Measurements from ENCODE around the gene PDLIM1. TPM values are rescaled to one million over a fixed set of nuclear protein-coding genes. Genes with fewer than 3 reads are reported as not detected.

Gene PDLIM1
- total and polyA plus RNA-seq, 9 of the 15 experiments (the other 6 are each of a cell fraction or from before 2014, with no cell fraction given) = 19.8 to 164 (median 39.1) TPM

DNA sequence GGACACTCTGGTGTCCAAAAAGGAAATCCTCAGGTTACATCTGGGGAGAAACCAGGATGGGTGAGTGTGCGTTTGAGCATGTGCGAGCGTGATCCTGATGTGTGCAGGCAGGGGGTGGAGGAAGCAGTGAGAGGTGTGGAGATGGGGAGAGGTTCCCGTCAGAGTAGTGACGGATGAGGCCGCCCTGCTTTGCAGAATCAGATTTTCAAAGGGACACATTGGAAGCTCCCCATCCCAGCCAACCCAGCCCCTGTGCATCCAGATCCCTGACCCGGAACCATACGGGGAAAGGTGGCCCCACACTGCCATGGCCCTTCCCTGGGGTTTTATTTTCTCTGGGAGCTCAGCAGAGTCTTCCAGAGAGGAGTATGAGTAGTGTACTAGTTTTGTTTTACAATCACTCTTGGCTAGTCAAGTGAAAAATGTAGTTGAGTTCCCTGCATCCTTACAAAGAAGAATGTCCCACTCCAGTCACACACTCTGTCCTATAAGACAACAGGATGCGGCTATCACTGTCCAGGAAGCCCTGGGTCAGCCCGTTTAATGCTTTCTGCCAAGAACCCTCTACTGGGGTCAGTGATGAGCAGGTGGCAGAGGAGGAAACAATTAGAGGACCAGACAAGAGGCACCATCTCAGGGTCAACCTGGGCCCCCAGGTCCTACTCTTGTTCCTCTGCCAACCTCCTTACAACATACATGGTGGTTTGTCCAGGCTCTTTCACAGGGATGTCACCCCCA is 46.8 kb upstream of the PDLIM1 start:
- H3K79me2 ChIP-seq (ENCODE audit: control insufficient read depth, insufficient read depth, low read length) = no peaks in the 10 kb centered on the region
- no peak overlapping the region for H3K4me3 ChIP-seq
- no peaks in the 10 kb centered on the region; a peak in 1 of 5 replicates for H3K27me3 ChIP-seq (ENCODE audit: control insufficient read depth in 2 of 2, insufficient read depth in 2 of 2, low read length in 2 of 2)
- POLR2A ChIA-PET = interaction anchor here (0.6 kb wide), 1 partner anchor 769 kb away, joined by 3 read pairs; no protein-coding TSS in a partner anchor
- no peaks in the 10 kb centered on the region for H4K20me1 ChIP-seq (replicated peaks; ENCODE audit: control insufficient read depth, insufficient read depth, low read length)
- H3K4me1 ChIP-seq (replicated peaks in 1 of 2; ENCODE audit: control insufficient read depth in 2 of 2, insufficient read depth in 2 of 2, low read length in 2 of 2) = peaks cover 5 to 9% of the 10 kb centered on the region in 2 experiments; a peak in 4 of 5 replicates
- no peak overlapping the region for H2AFZ ChIP-seq (ENCODE audit: low read depth, low read length)
- intact Hi-C loops (cut with micrococcal nuclease) = no loop called here
- no peak for TF ChIP-seq FOXP1 (CRISPR knock-in tag; IDR thresholded peaks at IDR 0.05)
- no peak for TF ChIP-seq ZNF217 (CRISPR knock-in tag; IDR thresholded peaks at IDR 0.05)
- TF ChIP-seq ZEB2 (IDR thresholded peaks at IDR 0.05) = no peak
- no peak for TF ChIP-seq NCOA1 (IDR thresholded peaks at IDR 0.05; ENCODE audit: low read depth)
- TF ChIP-seq NFIX (CRISPR knock-in tag; IDR thresholded peaks at IDR 0.05; ENCODE audit: low read depth) = no peak
- no peak for TF ChIP-seq ZNF224 (CRISPR knock-in tag; IDR thresholded peaks at IDR 0.05)
- TF ChIP-seq ZSCAN32 (CRISPR knock-in tag; IDR thresholded peaks at IDR 0.05) = no peak
- H3K27ac ChIP-seq (ENCODE audit: extremely low read depth, low read depth, low read length) = no peak overlapping the region
- H3K9me3 ChIP-seq (replicated peaks; ENCODE audit: control insufficient read depth, insufficient read depth, low read depth, low read length) = no peaks in the 10 kb centered on the region
- no peak overlapping the region for H3K9ac ChIP-seq (ENCODE audit: insufficient read depth in 1 of 2, low read depth in 2 of 2, low read length in 2 of 2)
- BruUV-seq (replicated peaks) = no TSS peak
- in situ Hi-C loops (cut with MboI) = no loop called here
- no peak overlapping the region for H3K4me2 ChIP-seq (ENCODE audit: insufficient read depth, low read length)
- no peaks in the 10 kb centered on the region for H3K9me1 ChIP-seq (ENCODE audit: control insufficient read depth, insufficient read depth, low read length)
- CTCF ChIA-PET (ENCODE audit: low intra/inter-chr PET ratio) = no interaction called here
- FAIRE-seq (no peak), DNase-seq (ENCODE audit: extremely low read depth in 1 of 4, low spot score in 3 of 4) (no peak), ATAC-seq (no peak)
- 71% methylated on average over 8 of the region's 10 CpGs for WGBS (ENCODE audit: insufficient coverage, low coverage, missing lambda C conversion rate)
- H3K36me3 ChIP-seq (ENCODE audit: control insufficient read depth, insufficient read depth, low read length) = no peaks in the 10 kb centered on the region; the same call in 2 of the 3 replicates

Data from K562 (cell line).